Keratinocyte (primary cell): ENCODE data around the gene CEP63. TPM values are rescaled to one million over a fixed set of nuclear protein-coding genes. Genes with fewer than 3 reads are reported as not detected.
A peak's percentile ranks its signal among the peaks of the same experiment; 100 is the strongest.

Source experiments
- DNase-seq: peaks from one replicate; pipeline ENCODE4 v3.0.0-alpha.2; 2011; ENCODE audit warnings: low read depth, missing footprints, low spot score
- FAIRE-seq: peaks from 2 replicates; lab custom pipeline; 2011; peaks lifted over from hg19 to GRCh38; lab: Jason Lieb, UNC
- H2AFZ ChIP-seq: 2 replicates; pipeline ENCODE4 v1.6.0; 2012; ENCODE audit warnings: low read length, control low read depth, inconsistent platforms; ENCODE audit not compliant: control insufficient read depth
- H3K27ac ChIP-seq: 2 replicates; pipeline ENCODE4 v1.5.1; 2011; ENCODE audit warnings: low read length; ENCODE audit not compliant: control insufficient read depth, insufficient read depth
- H3K27me3 ChIP-seq: 3 replicates; pipeline ENCODE4 v1.6.0; 2011; ENCODE audit warnings: low read length; ENCODE audit not compliant: control insufficient read depth, insufficient read depth; ENCODE audit errors: extremely low read depth
- H3K36me3 ChIP-seq, 2 experiments: 2 replicates in 1 of 2; 3 replicates in 1 of 2; pipeline ENCODE4 v1.5.1; 2011; ENCODE audit warnings: low read length in 2 of 2, mild to moderate bottlenecking in 1 of 2; ENCODE audit not compliant: control insufficient read depth in 2 of 2, insufficient read depth in 2 of 2; ENCODE audit errors: extremely low read depth in 1 of 2
- H3K4me1 ChIP-seq: 3 replicates; pipeline ENCODE4 v1.5.1; 2011; ENCODE audit warnings: low read length; ENCODE audit not compliant: control insufficient read depth, insufficient read depth; ENCODE audit errors: extremely low read depth
- H3K4me2 ChIP-seq: 3 replicates; pipeline ENCODE4 v1.6.0; 2011; ENCODE audit warnings: low read depth, low read length; ENCODE audit not compliant: control insufficient read depth, insufficient read depth; ENCODE audit errors: extremely low read depth
- H3K4me3 ChIP-seq, 3 experiments: fragments of 200-600 bp in 1 of 3; sonication (generic) in 1 of 3; 2 replicates in 2 of 3; 3 replicates in 1 of 3; pipeline ENCODE4 v1.5.1; 2011 to 2016; ENCODE audit warnings: low read length in 3 of 3, mild to moderate bottlenecking in 3 of 3, control low read depth in 2 of 3, inconsistent platforms in 1 of 3, low read depth in 1 of 3, mixed read lengths in 1 of 3, mixed run types in 1 of 3, moderate library complexity in 1 of 3; ENCODE audit not compliant: control insufficient read depth in 2 of 3, insufficient read depth in 2 of 3; ENCODE audit errors: extremely low read depth in 1 of 3
- H3K79me2 ChIP-seq: 2 replicates; pipeline ENCODE4 v1.6.0; 2012; ENCODE audit warnings: low read length; ENCODE audit not compliant: control insufficient read depth, insufficient read depth
- H3K9ac ChIP-seq: 3 replicates; pipeline ENCODE4 v1.6.0; 2011; ENCODE audit warnings: low read length; ENCODE audit not compliant: control insufficient read depth, insufficient read depth; ENCODE audit errors: extremely low read depth
- H3K9me1 ChIP-seq: 3 replicates; pipeline ENCODE4 v1.6.0; 2011; ENCODE audit warnings: low read length; ENCODE audit not compliant: control insufficient read depth, insufficient read depth; ENCODE audit errors: extremely low read depth
- H3K9me3 ChIP-seq: 2 replicates; pipeline ENCODE4 v1.5.1; 2012; ENCODE audit warnings: low read depth, low read length; ENCODE audit not compliant: control insufficient read depth
- H4K20me1 ChIP-seq: 3 replicates; pipeline ENCODE4 v1.6.0; 2011; ENCODE audit warnings: low read length; ENCODE audit not compliant: control insufficient read depth, insufficient read depth; ENCODE audit errors: extremely low read depth
- CTCF ChIP-seq, 3 experiments: IDR thresholded peaks in 1 of 3; conservative IDR thresholded peaks in 1 of 3; optimal IDR thresholded peaks in 1 of 3; 2 replicates in 2 of 3; 3 replicates in 1 of 3; pipeline versions ENCODE3 to v1.5.1; 2011; ENCODE audit warnings: low read length in 3 of 3, mild to moderate bottlenecking in 3 of 3, moderate library complexity in 2 of 3, control low read depth in 1 of 3, inconsistent platforms in 1 of 3; ENCODE audit not compliant: insufficient read depth in 2 of 3; ENCODE audit errors: extremely low read depth in 1 of 3
- EZH2 ChIP-seq: IDR thresholded peaks from one replicate; pipeline ENCODE4 v1.6.1; 2012; ENCODE audit warnings: inconsistent platforms, mild to moderate bottlenecking, low read length, moderate library complexity
- dilution Hi-C: fragments of 300-500 bp; cut with MboI; formaldehyde crosslinking; loops from one replicate; pipeline ENCODE4 v1.7.0; 2020; ENCODE audit warnings: low sequenced_read_pairs; ENCODE audit not compliant: extremely low pct_ligation_motif_present
- polyA plus RNA-seq, 5 experiments: library from polyadenylated mRNA; depleted of rRNA in 3 of 5; stranded (reverse) in 3 of 5; stranded (forward) in 1 of 5; unstranded in 1 of 5; fragments of >200 nt; gene quantifications; 1 replicate in 1 of 5; 2 replicates in 3 of 5; 3 replicates in 1 of 5; pipeline versions ENCODE4 v1.2.1 to v1.2.3, GENCODE V29; 2011 to 2012; ENCODE audit warnings: missing spikeins in 2 of 5, low read depth in 1 of 5, low replicate concordance in 1 of 5

The CEP63 gene
- polyA plus RNA-seq, 1 donor (not counting 4 experiments of a cell fraction or from before 2014, with no cell fraction given): 10.1 TPM

- Histone ChIP-seq H3K9me1 (no peaks in the 10 kb centered on the region), H3K4me3 (no peak overlapping the region), H2AFZ (no peak overlapping the region), H3K9ac (no peak overlapping the region), H3K27me3 (no peaks in the 10 kb centered on the region), H3K9me3 (no peaks in the 10 kb centered on the region), H3K36me3 (peaks cover 6 to 23% of the 10 kb centered on the region in 2 experiments), H3K4me1 (peaks cover 53% of the 10 kb centered on the region), H3K27ac (peak overlapping the region; percentile 27), H3K79me2 (peaks cover 1% of the 10 kb centered on the region), H4K20me1 (no peaks in the 10 kb centered on the region), H3K4me2 (no peak overlapping the region)
- no peak for DNase-seq
- dilution Hi-C loops: no loop called here
- no peak for TF ChIP-seq CTCF (optimal IDR thresholded peaks at IDR 0.05 in 1 of 3, IDR thresholded peaks at IDR 0.05 in 1 of 3, conservative IDR thresholded peaks at IDR 0.05 in 1 of 3; ENCODE audit: extremely low read depth in 1 of 3, insufficient read depth in 2 of 3, low read length in 3 of 3)
- no peak for TF ChIP-seq EZH2
- peak; percentile 80 for FAIRE-seq
These were observed 9.6 kb upstream of the CEP63 start for GRCh38 chr3:134476306-134476705.

GRCh38 chr3:134477002-134477401, 8.9 kb upstream of the CEP63 start:
- dilution Hi-C loops: no loop called here
- TF ChIP-seq CTCF (optimal IDR thresholded peaks at IDR 0.05 in 1 of 3, IDR thresholded peaks at IDR 0.05 in 1 of 3, conservative IDR thresholded peaks at IDR 0.05 in 1 of 3; ENCODE audit: extremely low read depth in 1 of 3, insufficient read depth in 2 of 3, low read length in 3 of 3) (no peak), EZH2 (no peak)
- Histone ChIP-seq H3K9me1 (no peaks in the 10 kb centered on the region), H3K9ac (no peak overlapping the region), H2AFZ (no peak overlapping the region), H3K4me3 (no peak overlapping the region), H3K4me2 (peak overlapping the region; percentile 15), H3K79me2 (peaks cover 1% of the 10 kb centered on the region), H3K9me3 (no peaks in the 10 kb centered on the region), H3K36me3 (peaks cover 6 to 28% of the 10 kb centered on the region in 2 experiments), H3K27me3 (no peaks in the 10 kb centered on the region), H4K20me1 (no peaks in the 10 kb centered on the region), H3K4me1 (peaks cover 46% of the 10 kb centered on the region), H3K27ac (peak overlapping the region; percentile 27)
- no peak for FAIRE-seq
- no peak for DNase-seq
